PC-3 (cell line): ENCODE measurements around the gene CPHXL. TPM values are rescaled to one million over a fixed set of nuclear protein-coding genes. Genes with fewer than 3 reads are reported as not detected.

Experiments used
- ATAC-seq: fragments of 200-7000 bp; cut with Tn5 transposase; 2 replicates; pipeline ENCODE4 v1.9.1; 2020; ENCODE audit warnings: mild to moderate bottlenecking, moderate library complexity
- BruUV-seq: library from RNA; stranded (reverse); fragments of 400-500 nt; replicated peaks from 2 replicates; lab custom pipeline; 2021; lab: Mats Ljungman, UMichigan
- CTCF ChIA-PET: fragments of 300-600 bp; sonication (Branson Sonifier 250); formaldehyde crosslinking; loops from one replicate; lab custom pipeline; 2022; ENCODE audit warnings: antibody characterized with exemption; lab: Charles Lee
- POLR2A ChIA-PET: fragments of 300-600 bp; sonication (Branson Sonifier 250); formaldehyde crosslinking; loops from one replicate; lab custom pipeline; 2022; ENCODE audit warnings: antibody characterized with exemption; ENCODE audit not compliant: unreplicated experiment; lab: Charles Lee
- DNase-seq: peaks from one replicate; pipeline ENCODE4 v3.0.0-alpha.2; 2015
- H2AFZ ChIP-seq: fragments of 300-600 bp; sonication (generic); 2 replicates; pipeline ENCODE4 v1.6.0; 2016; ENCODE audit warnings: antibody characterized with exemption, low read length
- H3F3A ChIP-seq: fragments of 300-600 bp; sonication (generic); one replicate; pipeline ENCODE4 v1.6.0; 2017; ENCODE audit warnings: antibody characterized with exemption, low read length, control low read depth, mild to moderate bottlenecking; ENCODE audit not compliant: unreplicated experiment
- H3K27ac ChIP-seq: fragments of 300-600 bp; sonication (generic); 2 replicates; pipeline ENCODE4 v1.5.1; 2016; ENCODE audit warnings: mild to moderate bottlenecking, low read length
- H3K27me3 ChIP-seq: fragments of 300-600 bp; sonication (generic); 2 replicates; pipeline ENCODE4 v1.6.1; 2016; ENCODE audit warnings: low read length, mixed read lengths
- H3K36me3 ChIP-seq: fragments of 300-600 bp; sonication (generic); 2 replicates; pipeline ENCODE4 v1.6.1; 2016; ENCODE audit warnings: low read depth, mixed run types, low read length, mixed read lengths
- H3K4me1 ChIP-seq: fragments of 300-600 bp; sonication (generic); 2 replicates; pipeline ENCODE4 v1.5.1; 2016; ENCODE audit warnings: low read length; ENCODE audit not compliant: insufficient read depth
- H3K4me2 ChIP-seq: fragments of 300-600 bp; sonication (generic); 2 replicates; pipeline ENCODE4 v1.6.0; 2016; ENCODE audit warnings: low read length
- H3K4me3 ChIP-seq: fragments of 300-600 bp; sonication (generic); 2 replicates; pipeline ENCODE4 v1.5.1; 2016; ENCODE audit warnings: mild to moderate bottlenecking, low read length, mixed read lengths
- H3K79me2 ChIP-seq: fragments of 300-600 bp; sonication (generic); 2 replicates; pipeline ENCODE4 v1.6.1; 2017; ENCODE audit warnings: low read length, mixed read lengths
- H3K9ac ChIP-seq: fragments of 300-600 bp; sonication (generic); 2 replicates; pipeline ENCODE4 v1.6.0; 2016; ENCODE audit warnings: mild to moderate bottlenecking, low read length
- H3K9me2 ChIP-seq: fragments of 300-600 bp; sonication (generic); replicated peaks from 2 replicates; pipeline ENCODE4 v1.6.1; 2016; ENCODE audit warnings: mixed run types, low read length, mixed read lengths
- H3K9me3 ChIP-seq: fragments of 300-600 bp; sonication (generic); 2 replicates; pipeline ENCODE4 v1.6.1; 2016; ENCODE audit warnings: low read length, mixed read lengths
- H4K20me1 ChIP-seq: fragments of 300-600 bp; sonication (generic); 2 replicates; pipeline ENCODE4 v1.6.1; 2016; ENCODE audit warnings: low read length, mixed read lengths
- EZH2 ChIP-seq: fragments of 300-600 bp; sonication (generic); IDR thresholded peaks from one replicate; pipeline ENCODE4 v1.6.1; 2017; ENCODE audit warnings: antibody characterized with exemption, mild to moderate bottlenecking, low read length; ENCODE audit not compliant: unreplicated experiment
- EZH2phosphoT487 ChIP-seq: fragments of 300-600 bp; sonication (generic); IDR thresholded peaks from 2 replicates; pipeline ENCODE4 v1.6.1; 2018; ENCODE audit warnings: mild to moderate bottlenecking, antibody characterized with exemption, low read length, borderline replicate concordance
- intact Hi-C: fragments of 100-400 bp; cut with micrococcal nuclease; formaldehyde crosslinking; loops from 2 replicates; pipeline ENCODE4 v1.9.0; 2023
- total RNA-seq: library from RNA; depleted of rRNA; stranded (reverse); fragments of >200 nt; gene quantifications from 2 replicates; pipeline ENCODE4 v1.2.3, GENCODE V29; 2014
- TF ChIP-seq, protein P1 (sequence below): fragments of 300-600 bp; sonication (generic); conservative IDR thresholded peaks from 2 replicates; pipeline ENCODE4 v1.5.1; 2017; ENCODE audit warnings: antibody characterized with exemption, low read depth, mild to moderate bottlenecking, low read length

The CPHXL gene
- total RNA-seq, 1 experiment from 2014 or later: not detected

- Histone ChIP-seq H3K36me3 (no peaks in the 10 kb centered on the region), H2AFZ (no peak overlapping the region), H3K4me3 (no peak overlapping the region), H3K27me3 (0 out of 2 replicates have a peak, but pooled peaks cover 5% of the 10 kb centered on the region), H3K9me3 (no peaks in the 10 kb centered on the region), H3K27ac (no peak overlapping the region), H3K9me2 (no peaks in the 10 kb centered on the region), H3K9ac (no peak overlapping the region), H4K20me1 (no peaks in the 10 kb centered on the region), H3K79me2 (no peaks in the 10 kb centered on the region), H3K4me1 (no peaks in the 10 kb centered on the region), H3F3A (no peaks in the 10 kb centered on the region), H3K4me2 (no peak overlapping the region)
- CTCF ChIA-PET: interaction anchor here (0.5 to 0.6 kb wide), 2 partner anchors 247 to 351 kb away, joined by 3 to 13 read pairs; no protein-coding TSS in a partner anchor
- POLR2A ChIA-PET: no interaction called here
- intact Hi-C loops: loop anchor here (2.0 kb wide), 2 partner anchors 113 to 293 kb away; no protein-coding TSS in a partner anchor
- TF ChIP-seq EZH2phosphoT487: no peak
- TF ChIP-seq, protein P1, sequence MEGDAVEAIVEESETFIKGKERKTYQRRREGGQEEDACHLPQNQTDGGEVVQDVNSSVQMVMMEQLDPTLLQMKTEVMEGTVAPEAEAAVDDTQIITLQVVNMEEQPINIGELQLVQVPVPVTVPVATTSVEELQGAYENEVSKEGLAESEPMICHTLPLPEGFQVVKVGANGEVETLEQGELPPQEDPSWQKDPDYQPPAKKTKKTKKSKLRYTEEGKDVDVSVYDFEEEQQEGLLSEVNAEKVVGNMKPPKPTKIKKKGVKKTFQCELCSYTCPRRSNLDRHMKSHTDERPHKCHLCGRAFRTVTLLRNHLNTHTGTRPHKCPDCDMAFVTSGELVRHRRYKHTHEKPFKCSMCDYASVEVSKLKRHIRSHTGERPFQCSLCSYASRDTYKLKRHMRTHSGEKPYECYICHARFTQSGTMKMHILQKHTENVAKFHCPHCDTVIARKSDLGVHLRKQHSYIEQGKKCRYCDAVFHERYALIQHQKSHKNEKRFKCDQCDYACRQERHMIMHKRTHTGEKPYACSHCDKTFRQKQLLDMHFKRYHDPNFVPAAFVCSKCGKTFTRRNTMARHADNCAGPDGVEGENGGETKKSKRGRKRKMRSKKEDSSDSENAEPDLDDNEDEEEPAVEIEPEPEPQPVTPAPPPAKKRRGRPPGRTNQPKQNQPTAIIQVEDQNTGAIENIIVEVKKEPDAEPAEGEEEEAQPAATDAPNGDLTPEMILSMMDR: peak; percentile 75
- no peak for TF ChIP-seq EZH2
- ATAC-seq (peak; percentile 84), DNase-seq (peak; percentile 64)
- no TSS peak for BruUV-seq
Observed at GRCh38 chr16:75764154-75764768, 38.0 kb upstream of the CPHXL start.

- TF ChIP-seq EZH2 (no peak), EZH2phosphoT487 (no peak)
- TF ChIP-seq, protein P1: no peak
- POLR2A ChIA-PET: no interaction called here
- Histone ChIP-seq H3K27me3 (0 out of 2 replicates have a peak, but pooled peaks cover 5% of the 10 kb centered on the region), H3K4me3 (no peak overlapping the region), H4K20me1 (no peaks in the 10 kb centered on the region), H3K27ac (no peak overlapping the region), H3F3A (no peaks in the 10 kb centered on the region), H3K4me2 (no peak overlapping the region), H2AFZ (no peak overlapping the region), H3K9me2 (no peaks in the 10 kb centered on the region), H3K9me3 (no peaks in the 10 kb centered on the region), H3K36me3 (no peaks in the 10 kb centered on the region), H3K4me1 (no peaks in the 10 kb centered on the region), H3K79me2 (no peaks in the 10 kb centered on the region), H3K9ac (no peak overlapping the region)
- no peak for ATAC-seq
- CTCF ChIA-PET: no interaction called here
- intact Hi-C loops: no loop called here
- no peak for DNase-seq
- BruUV-seq: no TSS peak
Observed at GRCh38 chr16:75763204-75763603, 36.9 kb upstream of the CPHXL start.

- no peaks in the 10 kb centered on the region for H4K20me1 ChIP-seq
- ATAC-seq (no peak), DNase-seq (no peak)
- no peaks in the 10 kb centered on the region for H3K4me1 ChIP-seq
- ChIA-PET CTCF (no interaction called here), POLR2A (no interaction called here)
- no peak overlapping the region for H2AFZ ChIP-seq
- no peak overlapping the region for H3K9ac ChIP-seq
- no peak overlapping the region for H3K4me3 ChIP-seq
- H3K79me2 ChIP-seq: no peaks in the 10 kb centered on the region
- 0 out of 2 replicates have a peak, but pooled peaks cover 5% of the 10 kb centered on the region for H3K27me3 ChIP-seq
- TF ChIP-seq, protein P1: no peak
- TF ChIP-seq EZH2phosphoT487: no peak
- no peak for TF ChIP-seq EZH2
- no peaks in the 10 kb centered on the region for H3K9me3 ChIP-seq
- H3F3A ChIP-seq: no peaks in the 10 kb centered on the region
- H3K27ac ChIP-seq: no peak overlapping the region
- no peak overlapping the region for H3K4me2 ChIP-seq
- no peaks in the 10 kb centered on the region for H3K36me3 ChIP-seq
- intact Hi-C loops: no loop called here
- no peaks in the 10 kb centered on the region for H3K9me2 ChIP-seq
- BruUV-seq: no TSS peak
Observed at GRCh38 chr16:75762746-75763145, 36.5 kb upstream of the CPHXL start.
